NCI-H1048 (cell line): ENCODE results near the gene CD5L.

ENCODE experiments used
- DNase-seq: peaks from one replicate; lab custom pipeline; 2025; lab: John Stamatoyannopoulos, UW

Gene CD5L

GRCh38 chr1:157841708-157842107 lies at the start of gene CD5L:
Gene CD5L (minus strand): TSS chr1:157841808. CDS start chr1:157841701, 107 bp downstream.
- no peak for DNase-seq

- DNase-seq = no peak
Observed at GRCh38 chr1:157882580-157882979, 41.0 kb upstream of the CD5L start.

- DNase-seq = no peak
Observed at GRCh38 chr1:157880621-157881020, 39.0 kb upstream of the CD5L start.

- no peak for DNase-seq
Observed at GRCh38 chr1:157878059-157878458, 36.5 kb upstream of the CD5L start.

GRCh38 chr1:157870490-157870889 lies 28.9 kb upstream of the CD5L start:
- no peak for DNase-seq

DNA sequence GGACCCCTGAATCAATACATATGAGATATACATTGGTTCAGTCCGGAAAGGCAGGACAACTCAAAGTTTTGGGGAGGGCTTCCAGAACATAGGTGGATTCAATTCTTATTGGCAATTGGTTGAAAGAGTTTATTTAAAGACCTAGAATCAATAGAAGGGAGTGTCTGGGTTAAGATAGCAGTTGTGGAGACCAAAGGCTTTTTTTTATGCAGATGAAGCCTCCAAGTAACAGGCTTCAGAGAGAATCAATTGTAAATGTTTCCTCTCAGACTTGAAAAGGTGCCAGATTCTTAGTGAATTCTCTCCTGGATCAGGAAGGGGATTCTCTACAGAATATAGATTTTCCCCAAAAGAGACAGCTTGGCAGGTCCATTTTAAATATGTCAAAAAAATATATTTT lies 27.0 kb upstream of the CD5L start:
- DNase-seq = no peak

GRCh38 chr1:157862114-157863070 lies 20.8 kb upstream of the CD5L start:
- DNase-seq = no peak

GRCh38 chr1:157856538-157856937 lies 14.9 kb upstream of the CD5L start:
- no peak for DNase-seq

GRCh38 chr1:157852476-157852875 lies 10.9 kb upstream of the CD5L start:
- DNase-seq = no peak

DNA sequence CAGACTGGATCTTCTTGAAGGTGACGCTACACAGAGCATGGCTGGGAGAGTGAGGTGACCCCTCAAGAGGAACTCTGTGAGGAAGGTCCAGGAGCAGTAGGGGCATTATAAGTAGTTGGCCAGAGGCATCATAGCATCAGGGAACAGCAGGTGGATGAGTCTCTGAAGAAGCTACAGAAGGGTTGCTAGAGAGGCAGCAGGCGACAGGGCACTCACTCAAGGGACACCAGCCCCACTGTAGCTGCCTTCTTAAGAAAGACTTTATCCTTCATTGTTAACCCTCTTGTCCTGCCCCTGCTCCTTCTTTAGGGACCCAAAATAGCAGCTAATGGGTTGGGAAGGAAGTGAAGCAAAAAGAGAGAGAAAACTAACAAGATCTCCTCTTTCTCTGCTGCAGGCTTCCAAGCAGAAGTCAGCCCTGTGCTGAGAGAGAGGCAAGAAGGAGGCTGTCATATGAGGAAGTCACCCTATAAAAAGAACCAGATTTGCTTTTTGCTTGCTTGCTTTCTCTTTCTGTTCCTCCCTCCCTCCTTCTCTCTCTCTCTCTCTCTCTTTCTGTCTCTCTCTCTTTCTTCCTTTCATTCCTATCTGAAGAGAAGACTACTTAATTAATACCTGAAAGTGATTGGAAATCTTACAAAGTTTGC lies 7.7 kb upstream of the CD5L start:
- no peak for DNase-seq

DNA sequence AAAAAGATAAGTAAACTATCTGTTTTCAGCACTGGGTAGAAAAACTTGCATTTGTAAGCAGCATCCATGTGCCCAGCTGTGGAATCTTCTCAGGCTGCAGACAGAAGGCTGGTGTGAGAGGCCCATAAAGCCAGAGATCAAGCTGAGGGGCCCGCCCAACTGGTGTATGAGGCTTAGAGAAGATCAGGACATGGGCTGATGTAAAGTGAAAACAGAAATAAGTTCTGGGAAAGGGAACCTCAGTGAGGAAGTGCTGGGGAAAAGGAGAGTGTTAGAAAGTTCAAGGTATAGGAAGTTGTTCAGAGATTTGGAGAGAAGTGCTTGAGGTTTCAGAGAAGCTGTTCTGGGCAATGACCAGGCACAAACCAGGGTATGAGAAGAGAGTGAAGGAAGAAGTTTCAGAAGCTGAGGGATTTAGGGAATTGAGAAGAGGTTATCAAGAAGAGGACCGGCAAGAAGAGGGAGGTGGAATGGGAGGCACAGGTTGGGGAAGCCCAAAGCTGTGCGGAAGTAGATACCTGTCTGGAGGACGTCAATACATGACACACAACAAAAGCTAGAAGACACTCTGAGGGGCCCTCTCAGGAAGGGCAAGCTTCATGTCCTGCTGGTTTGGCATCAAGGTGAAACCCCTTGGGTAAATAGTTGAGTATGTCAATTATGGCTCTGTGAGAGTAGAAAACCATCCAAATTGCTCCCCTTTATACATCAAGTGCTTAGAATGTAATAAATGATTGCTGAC lies 2.7 kb upstream of the CD5L start:
- DNase-seq = no peak

- no peak for DNase-seq
Observed at GRCh38 chr1:157842939-157843338, 1.3 kb upstream of the CD5L start.

- no peak for DNase-seq
Observed at GRCh38 chr1:157838966-157839365, 2.6 kb downstream of the CD5L start.

DNA sequence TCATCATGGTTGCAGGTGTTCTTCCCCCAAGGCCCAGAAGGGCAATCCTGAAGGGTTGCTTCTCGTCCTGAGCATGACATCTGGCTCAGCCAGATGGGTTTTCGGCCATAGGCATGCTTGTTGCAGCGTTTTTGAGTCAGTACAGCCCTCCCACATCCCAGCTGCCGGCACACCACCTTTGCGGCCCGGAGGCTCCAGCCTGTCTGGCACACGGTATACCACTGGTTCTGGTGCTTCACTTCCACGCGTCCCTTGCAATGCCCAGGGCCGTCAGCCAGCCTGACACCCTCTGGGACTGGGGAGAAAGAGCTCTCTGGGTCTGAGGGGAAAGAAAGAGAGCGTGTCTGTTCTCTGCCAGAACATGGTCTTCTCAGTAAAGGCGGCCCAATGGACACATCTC lies 7.2 kb downstream of the CD5L start:
- no peak for DNase-seq

GRCh38 chr1:157833145-157833544 lies 8.5 kb downstream of the CD5L start:
- no peak for DNase-seq

DNA sequence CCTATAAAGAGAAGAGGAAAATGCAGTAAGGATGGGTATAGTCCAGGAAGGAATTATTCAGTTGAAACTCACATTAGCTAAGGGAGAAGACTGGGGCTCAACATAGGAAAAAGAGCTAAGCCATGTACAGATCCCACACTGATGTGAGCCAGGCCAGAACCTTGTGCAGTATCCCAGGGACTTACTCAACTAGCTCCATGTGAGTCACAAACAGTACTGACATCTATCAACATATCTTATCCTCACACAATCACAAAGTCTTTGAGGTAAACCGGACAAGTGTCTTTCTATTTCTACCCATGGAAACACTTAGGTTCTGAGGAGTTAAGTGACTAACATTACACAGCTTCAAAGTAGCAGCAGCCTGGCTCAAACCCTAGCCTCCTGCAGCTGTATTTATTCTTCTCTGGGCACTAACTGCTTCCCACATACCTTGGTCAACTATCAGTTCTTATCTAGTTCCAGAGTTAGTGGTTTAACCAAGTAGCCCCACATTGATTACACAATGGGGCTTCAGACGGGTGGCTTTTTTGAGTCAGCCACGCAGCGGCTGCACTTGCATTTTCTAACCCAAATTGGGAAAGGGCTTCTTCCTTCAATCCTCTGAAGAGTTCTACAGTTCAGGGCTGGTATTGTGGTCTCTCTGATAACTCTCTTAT lies 9.5 kb downstream of the CD5L start:
- no peak for DNase-seq

GRCh38 chr1:157830887-157831286 lies 10.7 kb downstream of the CD5L start:
- DNase-seq = no peak

DNA sequence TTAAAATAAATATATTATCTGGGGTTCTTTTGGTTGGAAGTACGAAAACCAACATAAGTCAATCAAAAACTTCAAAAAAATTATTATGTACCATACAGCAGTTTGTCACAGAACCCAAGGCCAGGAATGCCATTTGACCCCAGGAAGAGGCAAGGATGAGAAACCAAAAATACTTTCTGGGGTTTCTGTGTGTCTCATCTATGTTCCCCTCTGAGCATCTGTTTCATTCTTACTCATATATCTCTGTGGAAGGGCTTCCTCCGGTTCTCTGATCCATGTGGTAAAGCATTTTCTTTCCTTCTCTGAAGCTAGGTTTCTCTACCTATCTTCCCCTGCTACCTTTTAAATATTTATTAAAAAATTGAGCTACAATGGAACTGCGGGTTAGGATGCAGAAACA lies 11.9 kb downstream of the CD5L start:
- DNase-seq = no peak

DNA sequence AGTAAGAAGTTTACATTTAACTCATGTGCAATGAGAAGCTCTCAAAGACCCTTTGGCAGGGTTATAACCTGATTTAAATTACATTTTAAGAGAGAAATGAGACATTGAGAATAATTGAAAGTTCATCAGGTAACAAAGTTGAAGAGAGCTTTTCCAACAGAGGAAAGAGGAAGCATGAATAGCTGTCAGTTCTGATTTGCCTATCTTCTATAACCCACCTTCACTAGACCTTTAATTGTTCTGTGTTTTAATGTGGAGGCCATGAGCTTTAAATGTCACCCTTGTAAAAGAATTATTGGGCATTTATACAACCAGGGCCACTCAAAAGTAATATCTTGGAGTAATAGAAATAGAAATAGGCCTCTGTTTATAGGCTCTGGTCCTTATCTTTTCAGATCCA lies 12.4 kb downstream of the CD5L start:
- no peak for DNase-seq

GRCh38 chr1:157820299-157820698 lies 21.3 kb downstream of the CD5L start:
- DNase-seq = no peak

DNA sequence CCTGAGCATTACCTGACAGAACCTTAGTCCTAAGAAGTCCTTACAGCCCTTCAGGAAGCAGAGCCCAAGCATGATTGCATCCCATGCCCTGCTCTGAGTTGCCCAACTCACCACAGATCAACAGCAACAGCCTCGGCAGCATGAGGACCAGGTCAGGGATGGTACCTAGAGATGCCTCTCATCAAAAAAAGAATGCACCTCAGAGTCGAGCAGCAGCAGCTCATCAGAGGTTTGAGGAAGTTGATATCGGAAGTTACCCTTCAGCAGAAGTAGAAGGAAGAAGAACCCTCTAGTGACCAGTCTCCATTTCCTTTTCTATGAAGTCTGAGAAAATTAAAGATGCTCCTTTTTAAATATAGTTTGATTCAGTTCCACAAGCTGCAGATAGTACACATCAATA lies 21.7 kb downstream of the CD5L start, which contains the start of gene FCRL1:
FCRL1 (minus strand) TSS at position 225 of the 400 bp plus-strand sequence; CDS start at position 142, 83 bp downstream.
- DNase-seq = no peak

DNA sequence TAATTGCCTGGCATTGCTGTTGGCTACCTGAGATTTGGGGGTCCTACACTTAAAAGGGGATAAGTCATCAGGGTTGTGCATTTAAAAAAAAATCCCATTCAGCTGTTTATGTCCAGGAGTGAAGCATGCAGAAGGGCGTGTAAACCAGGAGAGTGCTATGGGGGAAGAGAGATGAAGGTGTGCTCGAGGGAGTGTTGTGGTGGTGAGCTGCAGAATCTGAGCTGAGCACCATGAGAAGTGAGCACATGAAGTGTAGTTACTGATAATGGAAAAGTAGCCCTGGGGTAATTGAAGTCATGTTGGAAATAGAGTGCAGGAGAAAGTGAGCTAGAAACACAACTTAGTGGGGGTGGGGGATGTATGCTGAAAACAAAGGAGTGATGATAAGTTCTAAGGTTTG lies 22.4 kb downstream of the CD5L start:
- DNase-seq = no peak
